CD14-positive monocyte (primary cell): ENCODE data around the gene ACSL1. TPM values are rescaled to one million over a fixed set of nuclear protein-coding genes. Genes with fewer than 3 reads are reported as not detected.
A peak's percentile ranks its signal among the peaks of the same experiment; 100 is the strongest.

Experiments used
- DNase-seq, 3 donors: peaks; one replicate each; pipeline ENCODE4 v3.0.0-alpha.2; 2011 to 2022
- H2AFZ ChIP-seq: 2 replicates; pipeline ENCODE4 v1.6.0; 2012; ENCODE audit warnings: mild to moderate bottlenecking, low read depth, low read length, inconsistent platforms; ENCODE audit not compliant: insufficient read depth, poor library complexity, severe bottlenecking
- H3K27ac ChIP-seq, 2 donors: 1 replicate in 1 of 2; 2 replicates in 1 of 2; pipeline ENCODE4 v1.5.1; 2012 to 2013; ENCODE audit warnings: low read length in 2 of 2, control low read depth in 1 of 2, inconsistent platforms in 1 of 2, low read depth in 1 of 2, mild to moderate bottlenecking in 1 of 2
- H3K27me3 ChIP-seq, 2 donors: one replicate each; pipeline versions ENCODE4 v1.6.0 to v1.6.1; 2011 to 2013; ENCODE audit warnings: low read length in 2 of 2; ENCODE audit not compliant: control insufficient read depth in 2 of 2, insufficient read depth in 2 of 2
- H3K36me3 ChIP-seq, 2 donors: replicated peaks in 1 of 2; 1 replicate in 1 of 2; 2 replicates in 1 of 2; pipeline versions ENCODE4 v1.5.1 to v1.6.1; 2012 to 2013; ENCODE audit warnings: low read length in 2 of 2, control low read depth in 1 of 2, inconsistent platforms in 1 of 2, mild to moderate bottlenecking in 1 of 2; ENCODE audit not compliant: insufficient read depth in 2 of 2, control insufficient read depth in 1 of 2
- H3K4me1 ChIP-seq, 2 donors: 1 replicate in 1 of 2; 2 replicates in 1 of 2; pipeline versions ENCODE4 v1.5.1 to v1.6.1; 2012 to 2013; ENCODE audit warnings: low read length in 2 of 2, control low read depth in 1 of 2, inconsistent platforms in 1 of 2, mild to moderate bottlenecking in 1 of 2, moderate library complexity in 1 of 2; ENCODE audit not compliant: insufficient read depth in 2 of 2, control insufficient read depth in 1 of 2
- H3K4me2 ChIP-seq: replicated peaks from 2 replicates; pipeline ENCODE3; 2012; ENCODE audit warnings: low read length, moderate library complexity, mild to moderate bottlenecking; ENCODE audit not compliant: poor library complexity, severe bottlenecking; ENCODE audit errors: extremely low read depth
- H3K4me3 ChIP-seq, 3 experiments: fragments of 200-600 bp in 1 of 3; sonication (generic) in 1 of 3; replicated peaks in 1 of 3; 1 replicate in 2 of 3; 2 replicates in 1 of 3; pipeline ENCODE4 v1.5.1; 2011 to 2013; ENCODE audit warnings: low read length in 3 of 3, mild to moderate bottlenecking in 3 of 3, control low read depth in 2 of 3, low read depth in 2 of 3, inconsistent platforms in 1 of 3, moderate library complexity in 1 of 3
- H3K79me2 ChIP-seq: 2 replicates; pipeline ENCODE4 v1.6.0; 2012; ENCODE audit warnings: mild to moderate bottlenecking, control low read depth, inconsistent platforms, low read length, moderate library complexity; ENCODE audit not compliant: insufficient read depth
- H3K9ac ChIP-seq: 2 replicates; pipeline ENCODE4 v1.6.0; 2017; ENCODE audit warnings: low read length, mild to moderate bottlenecking; ENCODE audit not compliant: insufficient read depth, poor library complexity, severe bottlenecking
- H3K9me3 ChIP-seq, 2 donors: replicated peaks in 1 of 2; 1 replicate in 1 of 2; 2 replicates in 1 of 2; pipeline versions ENCODE4 v1.5.1 to v1.6.1; 2012 to 2013; ENCODE audit warnings: low read length in 2 of 2, control low read depth in 1 of 2; ENCODE audit not compliant: control insufficient read depth in 1 of 2, insufficient read depth in 1 of 2
- H4K20me1 ChIP-seq: 2 replicates; pipeline ENCODE4 v1.6.0; 2012; ENCODE audit warnings: mild to moderate bottlenecking, low read length, control low read depth, moderate library complexity; ENCODE audit not compliant: insufficient read depth
- H3K27ac Mint-ChIP-seq, 7 donors: one replicate each; pipeline ENCODE4 v1.8.0; 2020; ENCODE audit warnings: mild to moderate bottlenecking in 7 of 7, mixed read lengths in 7 of 7, moderate library complexity in 6 of 7, inconsistent platforms in 2 of 7
- H3K27me3 Mint-ChIP-seq, 3 donors: one replicate each; pipeline ENCODE4 v1.8.0; 2021 to 2022; ENCODE audit warnings: low read depth in 3 of 3, mild to moderate bottlenecking in 3 of 3, mixed read lengths in 3 of 3, moderate library complexity in 3 of 3, inconsistent platforms in 1 of 3
- H3K36me3 Mint-ChIP-seq, 2 donors: one replicate each; pipeline ENCODE4 v1.8.0; 2020; ENCODE audit warnings: mixed read lengths in 2 of 2, inconsistent platforms in 1 of 2, mild to moderate bottlenecking in 1 of 2
- H3K4me1 Mint-ChIP-seq: one replicate; pipeline ENCODE4 v1.8.0; 2020; ENCODE audit warnings: mild to moderate bottlenecking, mixed read lengths
- H3K4me3 Mint-ChIP-seq, 2 donors: one replicate each; pipeline ENCODE4 v1.8.0; 2020; ENCODE audit warnings: mild to moderate bottlenecking in 2 of 2, mixed read lengths in 2 of 2, moderate library complexity in 1 of 2
- H3K9me3 Mint-ChIP-seq, 7 donors: one replicate each; pipeline ENCODE4 v1.8.0; 2020 to 2022; ENCODE audit warnings: mixed read lengths in 7 of 7, mild to moderate bottlenecking in 6 of 7, moderate library complexity in 6 of 7, inconsistent platforms in 2 of 7
- WGBS: methylation state at CpG from one replicate; pipeline ENCODE4 v1.1.5; 2013; ENCODE audit warnings: missing lambda C conversion rate; ENCODE audit not compliant: insufficient coverage; 5-methylcytosine and 5-hydroxymethylcytosine counted together
- intact Hi-C, 2 donors: fragments of 100-400 bp; cut with micrococcal nuclease; formaldehyde crosslinking; loops; one replicate each; pipeline versions ENCODE4 v1.15.0 to v1.15.1; 2023
- polyA plus RNA-seq, 3 donors: library from polyadenylated mRNA; depleted of rRNA in 1 of 3; unstranded in 2 of 3; stranded (reverse) in 1 of 3; fragments of 300-500 nt in 2 of 3; fragments of >200 nt in 1 of 3; fragmentation: Illumina TruSeq in 2 of 3; gene quantifications; 1 replicate in 2 of 3; 2 replicates in 1 of 3; pipeline ENCODE4 v1.2.3, GENCODE V29; 2012 to 2021
- TF ChIP-seq, protein P1 (sequence below): fragments of 200-600 bp; IDR thresholded peaks from one replicate; pipeline ENCODE4 v1.8.0; 2022; ENCODE audit warnings: antibody characterized with exemption, mild to moderate bottlenecking

ACSL1 gene
- polyA plus RNA-seq, 3 donors = 72.4 to 115 (median 115) TPM

DNA sequence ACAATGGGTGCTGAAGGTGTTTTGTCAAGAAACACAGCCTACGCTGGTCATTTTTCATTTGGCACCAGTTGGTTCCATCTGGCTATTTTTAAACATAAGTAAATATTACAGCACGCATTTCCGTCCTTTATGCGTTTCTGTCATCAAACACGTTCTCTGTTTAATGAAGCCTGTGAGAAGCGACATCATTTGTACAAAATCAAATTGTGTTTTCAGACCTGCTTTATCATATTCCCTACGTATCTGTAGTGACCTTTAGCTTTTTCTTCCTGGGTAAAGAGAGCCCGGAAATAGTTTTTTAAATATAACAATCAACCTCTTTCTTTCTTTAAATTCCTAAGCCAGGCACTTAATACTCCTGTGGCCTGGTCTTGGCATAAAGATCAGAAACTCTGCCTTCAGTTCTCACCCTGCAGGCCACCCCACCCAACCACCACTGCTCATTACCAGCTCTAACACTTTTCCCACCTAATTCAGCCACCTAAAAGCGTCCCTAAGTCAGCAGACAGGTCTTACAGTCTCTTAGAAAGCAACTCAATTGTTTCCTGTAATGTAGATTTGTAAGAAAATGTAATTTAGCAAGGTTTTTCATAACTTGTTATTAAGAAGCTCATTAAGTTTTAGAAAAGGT, 30.4 kb downstream of the ACSL1 start:
- H3K4me2 ChIP-seq = no peak overlapping the region
- H3K9ac ChIP-seq = no peak overlapping the region
- DNase-seq = no peak
- H3K9me3 Mint-ChIP-seq = peaks cover 0 to 3% (median 0%) of the 10 kb centered on the region in 7 donors
- peaks cover 51 to 79% of the 10 kb centered on the region in 2 donors for H3K36me3 ChIP-seq
- H3K4me3 Mint-ChIP-seq = no peak overlapping the region
- no peak overlapping the region for H2AFZ ChIP-seq
- no peak overlapping the region for H3K4me3 ChIP-seq
- peaks cover 89 to 94% of the 10 kb centered on the region in 2 donors for H3K36me3 Mint-ChIP-seq
- TF ChIP-seq, protein P1, sequence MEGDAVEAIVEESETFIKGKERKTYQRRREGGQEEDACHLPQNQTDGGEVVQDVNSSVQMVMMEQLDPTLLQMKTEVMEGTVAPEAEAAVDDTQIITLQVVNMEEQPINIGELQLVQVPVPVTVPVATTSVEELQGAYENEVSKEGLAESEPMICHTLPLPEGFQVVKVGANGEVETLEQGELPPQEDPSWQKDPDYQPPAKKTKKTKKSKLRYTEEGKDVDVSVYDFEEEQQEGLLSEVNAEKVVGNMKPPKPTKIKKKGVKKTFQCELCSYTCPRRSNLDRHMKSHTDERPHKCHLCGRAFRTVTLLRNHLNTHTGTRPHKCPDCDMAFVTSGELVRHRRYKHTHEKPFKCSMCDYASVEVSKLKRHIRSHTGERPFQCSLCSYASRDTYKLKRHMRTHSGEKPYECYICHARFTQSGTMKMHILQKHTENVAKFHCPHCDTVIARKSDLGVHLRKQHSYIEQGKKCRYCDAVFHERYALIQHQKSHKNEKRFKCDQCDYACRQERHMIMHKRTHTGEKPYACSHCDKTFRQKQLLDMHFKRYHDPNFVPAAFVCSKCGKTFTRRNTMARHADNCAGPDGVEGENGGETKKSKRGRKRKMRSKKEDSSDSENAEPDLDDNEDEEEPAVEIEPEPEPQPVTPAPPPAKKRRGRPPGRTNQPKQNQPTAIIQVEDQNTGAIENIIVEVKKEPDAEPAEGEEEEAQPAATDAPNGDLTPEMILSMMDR = no peak
- H3K27me3 ChIP-seq = no peaks in the 10 kb centered on the region
- no peaks in the 10 kb centered on the region for H3K9me3 ChIP-seq
- intact Hi-C loops = no loop called here
- H3K4me1 Mint-ChIP-seq = peaks cover 46% of the 10 kb centered on the region
- peaks cover 85% of the 10 kb centered on the region for H3K79me2 ChIP-seq
- H3K4me1 ChIP-seq = peaks cover 25 to 32% of the 10 kb centered on the region in 2 donors
- H4K20me1 ChIP-seq = peaks cover 99% of the 10 kb centered on the region
- 100% methylated on average over 3 of the region's 9 CpGs for WGBS
- H3K27ac Mint-ChIP-seq = peak overlapping the region in 2 of 7 donors; percentile 25 to 65
- no peak overlapping the region for H3K27ac ChIP-seq
- peaks cover 0 to 3% (median 2%) of the 10 kb centered on the region in 3 donors for H3K27me3 Mint-ChIP-seq

DNA sequence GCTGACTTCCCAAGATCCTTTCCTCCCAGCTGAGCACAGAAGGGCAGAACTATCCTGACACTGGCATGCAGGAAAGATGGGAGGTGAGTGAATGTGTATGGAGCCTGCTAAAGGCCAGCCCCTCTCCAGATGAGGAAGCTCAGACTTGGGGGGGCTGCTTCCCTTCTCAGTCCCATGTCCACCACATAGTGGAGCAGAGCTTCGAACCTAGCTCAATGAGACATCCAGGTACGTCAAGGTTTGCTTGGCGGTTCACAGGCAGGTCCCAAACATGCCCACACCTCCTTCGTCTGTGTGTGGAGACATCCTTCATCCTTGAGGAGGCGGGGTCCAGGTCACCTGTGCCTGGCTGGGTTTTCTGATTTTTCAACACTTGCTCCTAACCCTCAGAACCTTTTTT, 31.3 kb downstream of the ACSL1 start:
- Histone ChIP-seq H3K4me1 (peaks cover 22 to 32% of the 10 kb centered on the region in 2 donors), H3K9me3 (no peaks in the 10 kb centered on the region), H3K27me3 (no peaks in the 10 kb centered on the region), H3K4me2 (no peak overlapping the region), H4K20me1 (peaks cover 99% of the 10 kb centered on the region), H3K79me2 (peaks cover 85% of the 10 kb centered on the region), H3K27ac (no peak overlapping the region), H2AFZ (no peak overlapping the region), H3K4me3 (no peak overlapping the region), H3K36me3 (peaks cover 54 to 79% of the 10 kb centered on the region in 2 donors), H3K9ac (no peak overlapping the region)
- H3K27me3 Mint-ChIP-seq = peaks cover 0 to 3% (median 2%) of the 10 kb centered on the region in 3 donors
- no peak overlapping the region for H3K4me3 Mint-ChIP-seq
- TF ChIP-seq, protein P1 = no peak
- peaks cover 38% of the 10 kb centered on the region for H3K4me1 Mint-ChIP-seq
- 86% methylated on average over 4 of the region's 5 CpGs for WGBS
- no peak for DNase-seq
- intact Hi-C loops = no loop called here
- peak overlapping the region in 4 of 7 donors; percentile 9 to 76 (median 44) for H3K27ac Mint-ChIP-seq
- H3K36me3 Mint-ChIP-seq = peaks cover 88 to 94% of the 10 kb centered on the region in 2 donors
- H3K9me3 Mint-ChIP-seq = peaks cover 0 to 3% (median 0%) of the 10 kb centered on the region in 7 donors
